IMR-90 (cell line): ENCODE results near the gene MAN1A2. TPM values are rescaled to one million over a fixed set of nuclear protein-coding genes. Genes with fewer than 3 reads are reported as not detected.

Experiments used
- ATAC-seq: fragments of 200-7000 bp; cut with Tn5 transposase; 2 replicates; pipeline ENCODE4 v1.9.1; 2020; ENCODE audit warnings: low read depth, mild to moderate bottlenecking, moderate library complexity
- BruUV-seq: library from RNA; stranded (reverse); fragments of 400-500 nt; replicated peaks from 2 replicates; lab custom pipeline; 2021; lab: Mats Ljungman, UMichigan
- CTCF ChIA-PET: fragments of 300-600 bp; formaldehyde crosslinking; extraction: SDS; loops from one replicate; lab custom pipeline; 2021; ENCODE audit warnings: antibody characterized with exemption; lab: Yijun Ruan, JAX
- POLR2A ChIA-PET: fragments of 300-600 bp; sonication (Branson Sonifier 250); formaldehyde crosslinking; loops from one replicate; lab custom pipeline; 2022; ENCODE audit warnings: antibody characterized with exemption; ENCODE audit not compliant: unreplicated experiment; lab: Charles Lee
- DNase-seq: peaks from one replicate; pipeline ENCODE4 v3.0.0; 2013
- H2AFZ ChIP-seq: replicated peaks from 2 replicates; pipeline ENCODE3; 2013; ENCODE audit warnings: low read length, mild to moderate bottlenecking; ENCODE audit not compliant: poor library complexity
- H2AK5ac ChIP-seq: 2 replicates; pipeline ENCODE4 v1.6.1; 2013; ENCODE audit warnings: low read depth, low read length, inconsistent platforms
- H2AK9ac ChIP-seq: replicated peaks from 2 replicates; pipeline ENCODE3; 2013; ENCODE audit warnings: mild to moderate bottlenecking, low read depth, low read length, moderate library complexity; ENCODE audit not compliant: poor library complexity
- H2BK120ac ChIP-seq: 2 replicates; pipeline ENCODE4 v1.6.1; 2013; ENCODE audit warnings: low read depth, low read length, inconsistent platforms
- H2BK15ac ChIP-seq: 3 replicates; pipeline ENCODE4 v1.6.1; 2013; ENCODE audit warnings: low read depth, low read length, inconsistent platforms
- H2BK20ac ChIP-seq: 2 replicates; pipeline ENCODE4 v1.6.1; 2013; ENCODE audit warnings: low read depth, mild to moderate bottlenecking, inconsistent platforms, low read length, moderate library complexity
- H2BK5ac ChIP-seq: 2 replicates; pipeline ENCODE4 v1.6.1; 2013; ENCODE audit warnings: mild to moderate bottlenecking, low read depth, low read length, inconsistent platforms; ENCODE audit not compliant: poor library complexity, severe bottlenecking
- H3K14ac ChIP-seq: replicated peaks from 2 replicates; pipeline ENCODE4 v1.6.1; 2013; ENCODE audit warnings: low read depth, low read length, inconsistent platforms
- H3K18ac ChIP-seq: 2 replicates; pipeline ENCODE4 v1.6.1; 2013; ENCODE audit warnings: low read depth, low read length, control low read depth
- H3K23ac ChIP-seq: 2 replicates; pipeline ENCODE4 v1.6.1; 2013; ENCODE audit warnings: low read depth, low read length, inconsistent platforms
- H3K27ac ChIP-seq: 2 replicates; pipeline ENCODE4 v1.5.1; 2013; ENCODE audit warnings: mild to moderate bottlenecking, control low read depth, low read length; ENCODE audit not compliant: insufficient read depth
- H3K27me3 ChIP-seq: 2 replicates; pipeline ENCODE4 v1.6.1; 2013; ENCODE audit warnings: low read length; ENCODE audit not compliant: control insufficient read depth, insufficient read depth
- H3K36me3 ChIP-seq: 2 replicates; pipeline ENCODE4 v1.6.1; 2013; ENCODE audit warnings: low read length, mixed read lengths; ENCODE audit not compliant: control insufficient read depth, insufficient read depth
- H3K4ac ChIP-seq: 2 replicates; pipeline ENCODE4 v1.6.1; 2013; ENCODE audit warnings: low read depth, low read length, inconsistent platforms
- H3K4me1 ChIP-seq: 2 replicates; pipeline ENCODE4 v1.6.1; 2013; ENCODE audit warnings: low read length, mixed read lengths; ENCODE audit not compliant: control insufficient read depth, insufficient read depth
- H3K4me2 ChIP-seq: 2 replicates; pipeline ENCODE4 v1.6.1; 2013; ENCODE audit warnings: low read depth, mild to moderate bottlenecking, control low read depth, low read length, moderate library complexity
- H3K4me3 ChIP-seq: 2 replicates; pipeline ENCODE4 v1.5.1; 2013; ENCODE audit warnings: low read depth, mild to moderate bottlenecking, control low read depth, low read length, moderate library complexity; ENCODE audit not compliant: insufficient read depth
- H3K56ac ChIP-seq: 2 replicates; pipeline ENCODE4 v1.6.1; 2013; ENCODE audit warnings: low read length, inconsistent platforms; ENCODE audit not compliant: insufficient read depth; ENCODE audit errors: extremely low read depth
- H3K79me1 ChIP-seq, 2 experiments: 2 replicates each; pipeline ENCODE4 v1.6.1; 2013; ENCODE audit warnings: low read length in 2 of 2, inconsistent platforms in 1 of 2, low read depth in 1 of 2
- H3K9ac ChIP-seq: 2 replicates; pipeline ENCODE4 v1.6.1; 2013; ENCODE audit warnings: low read depth, low read length, control low read depth
- H3K9me1 ChIP-seq: 2 replicates; pipeline ENCODE4 v1.6.1; 2013; ENCODE audit warnings: low read length, inconsistent platforms; ENCODE audit not compliant: insufficient read depth
- H3K9me3 ChIP-seq: 2 replicates; pipeline ENCODE4 v1.6.1; 2013; ENCODE audit warnings: low read length; ENCODE audit not compliant: control insufficient read depth, insufficient read depth
- H4K20me1 ChIP-seq: 2 replicates; pipeline ENCODE4 v1.6.1; 2013; ENCODE audit warnings: low read length, inconsistent platforms; ENCODE audit not compliant: insufficient read depth
- H4K5ac ChIP-seq: 2 replicates; pipeline ENCODE4 v1.6.1; 2013; ENCODE audit warnings: mild to moderate bottlenecking, low read depth, low read length, control low read depth
- H4K8ac ChIP-seq, 2 experiments: 2 replicates each; pipeline ENCODE4 v1.6.1; 2013; ENCODE audit warnings: low read depth in 2 of 2, low read length in 2 of 2, control low read depth in 1 of 2, inconsistent platforms in 1 of 2
- H4K91ac ChIP-seq: 2 replicates; pipeline ENCODE4 v1.6.1; 2013; ENCODE audit warnings: low read depth, low read length, inconsistent platforms; ENCODE audit not compliant: insufficient read depth
- BHLHE40 ChIP-seq: fragments of 150-350 bp; IDR thresholded peaks from 2 replicates; pipeline ENCODE4 v1.6.1; 2016; ENCODE audit warnings: mild to moderate bottlenecking, low read depth, low read length
- CEBPB ChIP-seq: IDR thresholded peaks from 2 replicates; pipeline ENCODE4 v1.6.1; 2012; ENCODE audit warnings: low read depth, low read length, improper control_type of control experiment
- CHD1 ChIP-seq: IDR thresholded peaks from 2 replicates; pipeline ENCODE4 v1.6.1; 2012; ENCODE audit warnings: low read depth, low read length, improper control_type of control experiment
- CTCF ChIP-seq: conservative IDR thresholded peaks from 2 replicates; pipeline ENCODE4 v1.5.1; 2012; ENCODE audit warnings: mild to moderate bottlenecking, low read depth, low read length, improper control_type of control experiment
- FOS ChIP-seq: fragments of 150-350 bp; IDR thresholded peaks from 2 replicates; pipeline ENCODE4 v1.6.1; 2016; ENCODE audit warnings: low read depth, low read length
- MAFK ChIP-seq: IDR thresholded peaks from 2 replicates; pipeline ENCODE4 v1.6.1; 2012; ENCODE audit warnings: low read depth, low read length, improper control_type of control experiment
- MAZ ChIP-seq: IDR thresholded peaks from 2 replicates; pipeline ENCODE4 v1.6.1; 2012; ENCODE audit warnings: low read depth, mild to moderate bottlenecking, low read length, improper control_type of control experiment, moderate library complexity, borderline replicate concordance
- MXI1 ChIP-seq: IDR thresholded peaks from 2 replicates; pipeline ENCODE4 v1.6.1; 2012; ENCODE audit warnings: low read depth, mild to moderate bottlenecking, low read length, moderate library complexity, borderline replicate concordance
- NFE2L2 ChIP-seq: fragments of 150-350 bp; IDR thresholded peaks from 2 replicates; pipeline ENCODE4 v1.6.1; 2016; ENCODE audit warnings: low read depth, mild to moderate bottlenecking, low read length
- POLR2A ChIP-seq: IDR thresholded peaks from 2 replicates; pipeline ENCODE4 v1.6.1; 2012; ENCODE audit warnings: mild to moderate bottlenecking, low read depth, low read length
- RAD21 ChIP-seq: IDR thresholded peaks from 2 replicates; pipeline ENCODE4 v1.6.1; 2012; ENCODE audit warnings: low read length, improper control_type of control experiment
- RCOR1 ChIP-seq: IDR thresholded peaks from 2 replicates; pipeline ENCODE4 v1.6.1; 2012; ENCODE audit warnings: mild to moderate bottlenecking, low read length, improper control_type of control experiment; ENCODE audit not compliant: insufficient replicate concordance
- RFX5 ChIP-seq: IDR thresholded peaks from 2 replicates; pipeline ENCODE4 v1.8.0; 2012; ENCODE audit warnings: low read depth, mild to moderate bottlenecking, low read length, moderate library complexity
- SMC3 ChIP-seq: fragments of 150-350 bp; IDR thresholded peaks from 2 replicates; pipeline ENCODE4 v1.6.1; 2016; ENCODE audit warnings: low read depth, mild to moderate bottlenecking, antibody characterized with exemption, low read length, moderate library complexity
- WGBS, 2 experiments: methylation state at CpG; one replicate each; pipeline versions ENCODE4 v1.1.5 to v1.1.7; 2013; ENCODE audit warnings: missing lambda C conversion rate in 2 of 2; ENCODE audit not compliant: insufficient read length in 1 of 2; ENCODE audit errors: extremely low coverage in 2 of 2; 5-methylcytosine and 5-hydroxymethylcytosine counted together
- dilution Hi-C: fragments of 300-500 bp; cut with HindIII; formaldehyde crosslinking; loops from one replicate; pipeline ENCODE4 v1.14.3; 2018; ENCODE audit warnings: low sequenced_read_pairs; ENCODE audit not compliant: unreplicated experiment
- in situ Hi-C: fragments of 300-500 bp; cut with MboI; formaldehyde crosslinking; loops from 3 replicates; pipeline ENCODE4 v1.14.3; 2019; ENCODE audit warnings: low sequenced_read_pairs, inconsistent platforms, mixed read lengths
- intact Hi-C: fragments of 100-400 bp; cut with micrococcal nuclease; formaldehyde crosslinking; loops from 2 replicates; pipeline ENCODE4 v1.10.0; 2022
- polyA plus RNA-seq, 3 experiments: library from polyadenylated mRNA; depleted of rRNA; stranded (reverse); fragments of >200 nt; gene quantifications; 2 replicates each; pipeline ENCODE4 v1.2.3, GENCODE V29; 2012; ENCODE audit warnings: low replicate concordance in 1 of 3
- total RNA-seq: library from RNA; depleted of rRNA; stranded (reverse); fragments of >200 nt; gene quantifications from 2 replicates; pipeline ENCODE4 v1.2.3, GENCODE V29; 2012
- TF ChIP-seq, protein P1 (sequence below): fragments of 150-350 bp; IDR thresholded peaks from 2 replicates; pipeline ENCODE4 v1.6.1; 2016; ENCODE audit warnings: low read depth, mild to moderate bottlenecking, low read length, moderate library complexity, borderline replicate concordance
- TF ChIP-seq, protein P2 (sequence below): fragments of 150-350 bp; IDR thresholded peaks from 2 replicates; pipeline ENCODE4 v1.6.1; 2017; ENCODE audit warnings: mild to moderate bottlenecking, antibody characterized with exemption, low read length, low read depth

MAN1A2 gene
- total and polyA plus RNA-seq, 2 of the 4 experiments (the other 2 are of a cell fraction), result 12.4 to 29.4 TPM

DNA sequence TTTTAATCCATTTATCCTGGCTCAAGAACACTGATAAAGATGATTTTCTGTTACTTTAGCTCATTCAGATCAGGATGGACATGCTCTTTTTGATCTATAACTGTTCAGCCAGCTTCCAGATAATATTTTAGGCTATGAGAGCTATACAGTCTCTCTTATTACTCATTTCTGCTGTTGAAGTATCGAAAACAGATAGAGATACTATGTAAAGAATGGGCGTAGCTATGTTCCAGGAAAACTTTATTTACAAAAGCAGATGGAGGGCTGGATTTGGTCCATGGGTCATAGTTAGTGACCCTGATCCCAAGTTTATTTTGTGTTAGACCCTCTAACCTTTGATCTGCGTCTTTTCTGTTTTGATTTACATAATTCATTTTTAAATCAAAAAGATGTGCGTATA lies 159.8 kb downstream of the MAN1A2 start:
- dilution Hi-C loops, result no loop called here
- Histone ChIP-seq H3K18ac (no peak overlapping the region), H2AK9ac (no peak overlapping the region), H3K9me1 (no peaks in the 10 kb centered on the region; the same call in 1 of the 2 replicates), H4K5ac (no peak overlapping the region), H4K20me1 (no peaks in the 10 kb centered on the region), H3K27ac (no peak overlapping the region), H3K4me1 (no peaks in the 10 kb centered on the region), H3K14ac (no peak overlapping the region), H2BK15ac (no peak overlapping the region), H3K23ac (no peak overlapping the region), H3K27me3 (no peaks in the 10 kb centered on the region), H3K56ac (no peak overlapping the region), H3K36me3 (no peaks in the 10 kb centered on the region; the same call in 1 of the 2 replicates), H3K79me1 (no peaks in the 10 kb centered on the region), H2AFZ (no peak overlapping the region), H2AK5ac (no peak overlapping the region), H2BK120ac (no peak overlapping the region), H3K4ac (no peak overlapping the region), H4K91ac (no peak overlapping the region), H2BK20ac (no peak overlapping the region), H3K4me3 (no peak overlapping the region), H4K8ac (no peak overlapping the region), H2BK5ac (no peak overlapping the region), H3K4me2 (no peak overlapping the region; the same call in 1 of the 2 replicates), H3K9me3 (no peaks in the 10 kb centered on the region), H3K9ac (no peak overlapping the region)
- in situ Hi-C loops, result loop anchor here (5.0 kb wide), 1 partner anchor 235 kb away; no protein-coding TSS in a partner anchor
- TF ChIP-seq MAFK, result no peak
- TF ChIP-seq, protein P1, sequence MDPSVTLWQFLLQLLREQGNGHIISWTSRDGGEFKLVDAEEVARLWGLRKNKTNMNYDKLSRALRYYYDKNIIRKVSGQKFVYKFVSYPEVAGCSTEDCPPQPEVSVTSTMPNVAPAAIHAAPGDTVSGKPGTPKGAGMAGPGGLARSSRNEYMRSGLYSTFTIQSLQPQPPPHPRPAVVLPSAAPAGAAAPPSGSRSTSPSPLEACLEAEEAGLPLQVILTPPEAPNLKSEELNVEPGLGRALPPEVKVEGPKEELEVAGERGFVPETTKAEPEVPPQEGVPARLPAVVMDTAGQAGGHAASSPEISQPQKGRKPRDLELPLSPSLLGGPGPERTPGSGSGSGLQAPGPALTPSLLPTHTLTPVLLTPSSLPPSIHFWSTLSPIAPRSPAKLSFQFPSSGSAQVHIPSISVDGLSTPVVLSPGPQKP, result no peak
- TF ChIP-seq BHLHE40, result no peak
- TF ChIP-seq MXI1, result no peak
- no peak for TF ChIP-seq RFX5
- no peak for TF ChIP-seq POLR2A
- no peak for TF ChIP-seq CEBPB
- no peak for TF ChIP-seq RCOR1
- TF ChIP-seq FOS, result no peak
- no peak for TF ChIP-seq CHD1
- TF ChIP-seq NFE2L2, result no peak
- TF ChIP-seq CTCF, result no peak
- no peak for TF ChIP-seq RAD21
- TF ChIP-seq, protein P2, sequence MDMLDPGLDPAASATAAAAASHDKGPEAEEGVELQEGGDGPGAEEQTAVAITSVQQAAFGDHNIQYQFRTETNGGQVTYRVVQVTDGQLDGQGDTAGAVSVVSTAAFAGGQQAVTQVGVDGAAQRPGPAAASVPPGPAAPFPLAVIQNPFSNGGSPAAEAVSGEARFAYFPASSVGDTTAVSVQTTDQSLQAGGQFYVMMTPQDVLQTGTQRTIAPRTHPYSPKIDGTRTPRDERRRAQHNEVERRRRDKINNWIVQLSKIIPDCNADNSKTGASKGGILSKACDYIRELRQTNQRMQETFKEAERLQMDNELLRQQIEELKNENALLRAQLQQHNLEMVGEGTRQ, result no peak
- TF ChIP-seq SMC3, result no peak
- TF ChIP-seq MAZ, result no peak
- POLR2A ChIA-PET, result no interaction called here
- ATAC-seq (no peak), DNase-seq (no peak)
- intact Hi-C loops, result no loop called here
- BruUV-seq, result no TSS peak
- CTCF ChIA-PET, result interaction anchor here (2.0 kb wide), 1 partner anchor 227 kb away, joined by 6 read pairs; no protein-coding TSS in a partner anchor
- WGBS, 2 experiments, result no CpG with 5 or more reads among the region's 4 CpGs
